H9 (cell line): ENCODE data around the gene LILRA5. TPM values are rescaled to one million over a fixed set of nuclear protein-coding genes. Genes with fewer than 3 reads are reported as not detected.

Source experiments
- DNase-seq: peaks from one replicate; pipeline ENCODE4 v3.0.0-alpha.2; 2017
- H2AFZ ChIP-seq: one replicate; pipeline ENCODE4 v1.6.1; 2013; ENCODE audit warnings: mild to moderate bottlenecking, low read length, control low read depth, moderate library complexity
- H2AK5ac ChIP-seq: 2 replicates; pipeline ENCODE4 v1.6.1; 2013; ENCODE audit warnings: low read length, control low read depth, mixed read lengths; ENCODE audit not compliant: insufficient read length
- H2BK120ac ChIP-seq: one replicate; pipeline ENCODE4 v1.6.1; 2013; ENCODE audit warnings: low read depth, mild to moderate bottlenecking, low read length, control low read depth, inconsistent platforms; ENCODE audit not compliant: poor library complexity, severe bottlenecking
- H2BK12ac ChIP-seq: 2 replicates; pipeline ENCODE4 v1.6.1; 2013; ENCODE audit warnings: low read length, control low read depth, mixed read lengths, low read depth; ENCODE audit not compliant: insufficient read length
- H2BK15ac ChIP-seq: 2 replicates; pipeline ENCODE4 v1.6.1; 2013; ENCODE audit warnings: low read depth, low read length, control low read depth
- H2BK20ac ChIP-seq: one replicate; pipeline ENCODE4 v1.6.1; 2013; ENCODE audit warnings: low read depth, mild to moderate bottlenecking, low read length, control low read depth, inconsistent platforms; ENCODE audit not compliant: poor library complexity, severe bottlenecking
- H2BK5ac ChIP-seq: 2 replicates; pipeline ENCODE4 v1.6.1; 2013; ENCODE audit warnings: low read length, control low read depth, mixed read lengths; ENCODE audit not compliant: insufficient read length
- H3K14ac ChIP-seq: 2 replicates; pipeline ENCODE4 v1.6.1; 2013; ENCODE audit warnings: low read length, control low read depth; ENCODE audit not compliant: insufficient read depth
- H3K18ac ChIP-seq: 2 replicates; pipeline ENCODE4 v1.6.1; 2013; ENCODE audit warnings: low read depth, mild to moderate bottlenecking, mixed read lengths, low read length, control low read depth; ENCODE audit not compliant: insufficient read length
- H3K23ac ChIP-seq: 2 replicates; pipeline ENCODE4 v1.6.1; 2013; ENCODE audit warnings: low read length, control low read depth, mixed read lengths, low read depth; ENCODE audit not compliant: insufficient read length
- H3K23me2 ChIP-seq: 2 replicates; pipeline ENCODE4 v1.6.1; 2013; ENCODE audit warnings: low read depth, mild to moderate bottlenecking, mixed read lengths, low read length, control low read depth; ENCODE audit not compliant: insufficient read length, poor library complexity, severe bottlenecking
- H3K27ac ChIP-seq: 2 replicates; pipeline ENCODE4 v1.5.1; 2013; ENCODE audit warnings: low read length, control low read depth, mixed read lengths, low read depth; ENCODE audit not compliant: insufficient read length
- H3K27me3 ChIP-seq: 2 replicates; pipeline ENCODE4 v1.6.1; 2013; ENCODE audit warnings: low read length, control low read depth, inconsistent platforms; ENCODE audit not compliant: insufficient read depth
- H3K4ac ChIP-seq: 2 replicates; pipeline ENCODE4 v1.6.1; 2013; ENCODE audit warnings: low read depth, mild to moderate bottlenecking, control low read depth, inconsistent platforms, low read length, moderate library complexity
- H3K4me1 ChIP-seq: 2 replicates; pipeline ENCODE4 v1.6.1; 2013; ENCODE audit warnings: low read length, control low read depth, inconsistent platforms; ENCODE audit not compliant: insufficient read depth
- H3K4me2 ChIP-seq: 2 replicates; pipeline ENCODE4 v1.6.1; 2013; ENCODE audit warnings: low read length, control low read depth, mixed read lengths; ENCODE audit not compliant: insufficient read length, insufficient read depth
- H3K56ac ChIP-seq: 2 replicates; pipeline ENCODE4 v1.6.1; 2013; ENCODE audit warnings: low read depth, mild to moderate bottlenecking, mixed read lengths, low read length, control low read depth; ENCODE audit not compliant: insufficient read length
- H3K79me1 ChIP-seq: 2 replicates; pipeline ENCODE4 v1.6.1; 2013; ENCODE audit warnings: low read depth, mild to moderate bottlenecking, moderate library complexity, low read length, control low read depth, inconsistent platforms; ENCODE audit not compliant: insufficient read depth, poor library complexity, severe bottlenecking
- H3K79me2 ChIP-seq: 2 replicates; pipeline ENCODE4 v1.6.1; 2013; ENCODE audit warnings: low read length, control low read depth, inconsistent platforms; ENCODE audit not compliant: insufficient read depth
- H3K9ac ChIP-seq: 2 replicates; pipeline ENCODE4 v1.6.1; 2013; ENCODE audit warnings: low read length, control low read depth, mixed read lengths; ENCODE audit not compliant: insufficient read length; ENCODE audit errors: extremely low read depth
- H3K9me3 ChIP-seq: one replicate; pipeline ENCODE4 v1.6.1; 2013; ENCODE audit warnings: low read depth, low read length, inconsistent platforms; ENCODE audit not compliant: control insufficient read depth
- H3T11ph ChIP-seq: one replicate; pipeline ENCODE4 v1.6.1; 2013; ENCODE audit warnings: mild to moderate bottlenecking, low read length, control low read depth, inconsistent platforms
- H4K20me1 ChIP-seq: one replicate; pipeline ENCODE4 v1.6.1; 2013; ENCODE audit not compliant: control insufficient read depth, insufficient read length, insufficient read depth
- H4K5ac ChIP-seq: 2 replicates; pipeline ENCODE4 v1.6.1; 2013; ENCODE audit warnings: low read depth, mild to moderate bottlenecking, mixed read lengths, low read length, control low read depth; ENCODE audit not compliant: insufficient read length
- H4K8ac ChIP-seq: replicated peaks from 2 replicates; pipeline ENCODE4 v1.6.1; 2013; ENCODE audit warnings: low read length, control low read depth, mixed read lengths, low read depth; ENCODE audit not compliant: insufficient read length
- H4K91ac ChIP-seq: 2 replicates; pipeline ENCODE4 v1.6.1; 2013; ENCODE audit warnings: low read depth, mild to moderate bottlenecking, moderate library complexity, mixed read lengths, low read length, control low read depth; ENCODE audit not compliant: insufficient read length
- H3K27ac Mint-ChIP-seq, 3 experiments: 2 replicates in 2 of 3; 3 replicates in 1 of 3; pipeline ENCODE4 v1.8.0; 2020 to 2021; ENCODE audit warnings: mixed read lengths in 3 of 3, mild to moderate bottlenecking in 1 of 3, moderate library complexity in 1 of 3
- H3K27me3 Mint-ChIP-seq: 2 replicates; pipeline ENCODE4 v1.8.0; 2021; ENCODE audit warnings: low read depth, mild to moderate bottlenecking, moderate library complexity, mixed read lengths
- H3K36me3 Mint-ChIP-seq, 3 experiments: 2 replicates in 2 of 3; 3 replicates in 1 of 3; pipeline ENCODE4 v1.8.0; 2020 to 2021; ENCODE audit warnings: low read depth in 3 of 3, mixed read lengths in 3 of 3; ENCODE audit not compliant: insufficient read depth in 1 of 3
- H3K4me1 Mint-ChIP-seq, 2 experiments: 2 replicates each; pipeline ENCODE4 v1.8.0; 2020; ENCODE audit warnings: mixed read lengths in 2 of 2
- H3K4me3 Mint-ChIP-seq, 2 experiments: 2 replicates in 1 of 2; 3 replicates in 1 of 2; pipeline ENCODE4 v1.8.0; 2020 to 2021; ENCODE audit warnings: mild to moderate bottlenecking in 2 of 2, mixed read lengths in 2 of 2, moderate library complexity in 1 of 2
- H3K9me3 Mint-ChIP-seq, 2 experiments: 2 replicates in 1 of 2; 3 replicates in 1 of 2; pipeline ENCODE4 v1.8.0; 2020; ENCODE audit warnings: mild to moderate bottlenecking in 2 of 2, mixed read lengths in 2 of 2, moderate library complexity in 1 of 2
- WGBS: extraction: QIAGEN DNeasy Blood & Tissue Kit; methylation state at CpG from one replicate; pipeline ENCODE4 v1.1.7; 2013; ENCODE audit warnings: missing lambda C conversion rate, low lambda C conversion rate, mixed read lengths; ENCODE audit not compliant: insufficient read length; ENCODE audit errors: extremely low coverage; 5-methylcytosine and 5-hydroxymethylcytosine counted together
- total RNA-seq: library from RNA; stranded (reverse); gene quantifications from 2 replicates; pipeline ENCODE4 v1.2.1, GENCODE V29; 2021
- TF ChIP-seq, protein P1 (sequence below): fragments of 200-600 bp; sonication (generic); conservative IDR thresholded peaks from 3 replicates; pipeline ENCODE4 v1.8.0; 2021; ENCODE audit warnings: antibody characterized with exemption, mild to moderate bottlenecking

LILRA5 gene
- total RNA-seq, 1 experiment from 2014 or later = not detected

- H3K9me3 Mint-ChIP-seq = peaks cover 0 to 85% of the 10 kb centered on the region in 2 experiments; a peak in 2 of 5 replicates
- Histone ChIP-seq H3T11ph (no peak overlapping the region), H2BK20ac (no peak overlapping the region), H3K79me1 (no peaks in the 10 kb centered on the region), H3K27ac (no peak overlapping the region), H3K23me2 (no peaks in the 10 kb centered on the region), H4K8ac (no peak overlapping the region), H2BK12ac (no peak overlapping the region), H3K18ac (no peak overlapping the region), H2BK5ac (no peak overlapping the region), H3K4me1 (no peaks in the 10 kb centered on the region), H3K4me2 (no peak overlapping the region), H3K4ac (no peak overlapping the region), H2BK15ac (no peak overlapping the region), H2AFZ (no peak overlapping the region), H4K20me1 (no peaks in the 10 kb centered on the region), H3K56ac (no peak overlapping the region), H2BK120ac (no peak overlapping the region), H3K27me3 (no peaks in the 10 kb centered on the region), H3K9me3 (no peaks in the 10 kb centered on the region), H2AK5ac (no peak overlapping the region), H4K5ac (no peak overlapping the region), H4K91ac (no peak overlapping the region), H3K9ac (no peak overlapping the region), H3K79me2 (no peaks in the 10 kb centered on the region), H3K23ac (no peak overlapping the region), H3K14ac (no peak overlapping the region)
- H3K27ac Mint-ChIP-seq = no peak overlapping the region
- H3K36me3 Mint-ChIP-seq = no peaks in the 10 kb centered on the region; a peak in 1 of 7 replicates
- WGBS = no CpG with 5 or more reads among the region's 8 CpGs
- peaks cover 0 to 12% of the 10 kb centered on the region in 2 experiments; a peak in 2 of 4 replicates for H3K4me1 Mint-ChIP-seq
- TF ChIP-seq, protein P1, sequence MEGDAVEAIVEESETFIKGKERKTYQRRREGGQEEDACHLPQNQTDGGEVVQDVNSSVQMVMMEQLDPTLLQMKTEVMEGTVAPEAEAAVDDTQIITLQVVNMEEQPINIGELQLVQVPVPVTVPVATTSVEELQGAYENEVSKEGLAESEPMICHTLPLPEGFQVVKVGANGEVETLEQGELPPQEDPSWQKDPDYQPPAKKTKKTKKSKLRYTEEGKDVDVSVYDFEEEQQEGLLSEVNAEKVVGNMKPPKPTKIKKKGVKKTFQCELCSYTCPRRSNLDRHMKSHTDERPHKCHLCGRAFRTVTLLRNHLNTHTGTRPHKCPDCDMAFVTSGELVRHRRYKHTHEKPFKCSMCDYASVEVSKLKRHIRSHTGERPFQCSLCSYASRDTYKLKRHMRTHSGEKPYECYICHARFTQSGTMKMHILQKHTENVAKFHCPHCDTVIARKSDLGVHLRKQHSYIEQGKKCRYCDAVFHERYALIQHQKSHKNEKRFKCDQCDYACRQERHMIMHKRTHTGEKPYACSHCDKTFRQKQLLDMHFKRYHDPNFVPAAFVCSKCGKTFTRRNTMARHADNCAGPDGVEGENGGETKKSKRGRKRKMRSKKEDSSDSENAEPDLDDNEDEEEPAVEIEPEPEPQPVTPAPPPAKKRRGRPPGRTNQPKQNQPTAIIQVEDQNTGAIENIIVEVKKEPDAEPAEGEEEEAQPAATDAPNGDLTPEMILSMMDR = no peak
- no peak for DNase-seq
- H3K4me3 Mint-ChIP-seq = no peak overlapping the region
- peaks cover 7% of the 10 kb centered on the region for H3K27me3 Mint-ChIP-seq
Observed at GRCh38 chr19:54341295-54341694, 28.3 kb upstream of the LILRA5 start.
